ENCODE data around the gene ADAMTS6. TPM values are rescaled to one million over a fixed set of nuclear protein-coding genes. Genes with fewer than 3 reads are reported as not detected.

Gene ADAMTS6
- total and polyA plus RNA-seq, 2 of the 13 experiments (the other 11 are each of a cell fraction or from before 2014, with no cell fraction given), result 3.1 to 8.2 TPM

GRCh38 chr5:65209341-65209740 is 272.4 kb downstream of the ADAMTS6 start:
- no peaks in the 10 kb centered on the region for H3K36me3 ChIP-seq (replicated peaks in 1 of 2; ENCODE audit: control insufficient read depth in 1 of 2, insufficient read depth in 2 of 2, low read length in 2 of 2)
- no peak overlapping the region for H3K4me2 ChIP-seq (ENCODE audit: low read depth, low read length)
- BruUV-seq (replicated peaks), result no TSS peak
- peaks cover 2% of the 10 kb centered on the region for H3K4me1 ChIP-seq (ENCODE audit: insufficient read depth, low read length)
- H3K9me3 ChIP-seq (ENCODE audit: low read length), result no peaks in the 10 kb centered on the region
- ATAC-seq, result no peak
- intact Hi-C loops (cut with micrococcal nuclease; ENCODE audit: unreplicated experiment), result no loop called here
- ChIA-PET CTCF (ENCODE audit: low intra/inter-chr PET ratio, low total read pairs) (no interaction called here), POLR2A (no interaction called here)
- no peak overlapping the region for H3K4me3 ChIP-seq (replicated peaks in 1 of 3; ENCODE audit: insufficient read depth in 1 of 3, low read depth in 2 of 3, low read length in 3 of 3)
- H3K27ac ChIP-seq (ENCODE audit: extremely low read length, insufficient read depth, low read length), result no peak overlapping the region
- H3K27me3 ChIP-seq (ENCODE audit: control insufficient read depth in 1 of 2, insufficient read depth in 2 of 2, low read length in 2 of 2), result no peaks in the 10 kb centered on the region
- FAIRE-seq, result no peak
- no peak for DNase-seq (ENCODE audit: low spot score)
- in situ Hi-C loops (cut with HindIII; ENCODE audit: extremely low pct_ligation_motif_present, low pct_unique_long_range_greater_than_20kb), result no loop called here
- H3K79me2 ChIP-seq (ENCODE audit: insufficient read depth, low read length), result no peaks in the 10 kb centered on the region
- H3K9ac ChIP-seq (ENCODE audit: insufficient read depth, low read depth, low read length), result no peak overlapping the region
- no peak overlapping the region for H2AFZ ChIP-seq (ENCODE audit: low read length)
- TF ChIP-seq TFAP4 (IDR thresholded peaks at IDR 0.05; ENCODE audit: borderline replicate concordance, low read depth), result no peak
- TF ChIP-seq ATF7 (IDR thresholded peaks at IDR 0.05), result no peak
- TF ChIP-seq ATF7 (CRISPR knock-in tag; IDR thresholded peaks at IDR 0.05), result no peak
- TF ChIP-seq ZNF33A (CRISPR knock-in tag; IDR thresholded peaks at IDR 0.05; ENCODE audit: borderline replicate concordance), result no peak
- TF ChIP-seq ZNF558 (CRISPR knock-in tag; IDR thresholded peaks at IDR 0.05; ENCODE audit: borderline replicate concordance), result no peak
- no peak for TF ChIP-seq CHD4 (IDR thresholded peaks at IDR 0.05; ENCODE audit: borderline replicate concordance, low read length)
- TF ChIP-seq FOSL2 (CRISPR knock-in tag; IDR thresholded peaks at IDR 0.05), result no peak
- no peak for TF ChIP-seq ZNF256 (CRISPR knock-in tag; conservative IDR thresholded peaks at IDR 0.05)
- no peak for TF ChIP-seq ZNF639 (CRISPR knock-in tag; conservative IDR thresholded peaks at IDR 0.05)
- TF ChIP-seq RARA (CRISPR knock-in tag; IDR thresholded peaks at IDR 0.05), result no peak
- no peak for TF ChIP-seq ZNF468 (CRISPR knock-in tag; IDR thresholded peaks at IDR 0.05)
- TF ChIP-seq ZNF20 (CRISPR knock-in tag; IDR thresholded peaks at IDR 0.05), result no peak
- no peak for TF ChIP-seq ZNF382 (CRISPR knock-in tag; IDR thresholded peaks at IDR 0.05; ENCODE audit: borderline replicate concordance)
- TF ChIP-seq HNF1B (CRISPR knock-in tag; IDR thresholded peaks at IDR 0.05), result no peak
- no peak for TF ChIP-seq MYC (CRISPR knock-in tag; IDR thresholded peaks at IDR 0.05; ENCODE audit: borderline replicate concordance)
- H4K20me1 ChIP-seq (ENCODE audit: insufficient read depth, low read length), result no peaks in the 10 kb centered on the region
